ENCODE results near the gene CECR2.

CECR2 gene

GRCh38 chr22:17596226-17596625 lies 227.0 kb downstream of the CECR2 start:
- Histone ChIP-seq H3K4me1 (ENCODE audit: control insufficient read depth, low read length) (peaks cover 36% of the 10 kb centered on the region), H3K9me3 (ENCODE audit: control insufficient read depth, insufficient read depth, low read length) (no peaks in the 10 kb centered on the region), H3F3A (ENCODE audit: control insufficient read depth, insufficient read depth) (peaks cover 8% of the 10 kb centered on the region), H4K20me1 (ENCODE audit: control insufficient read depth, insufficient read depth, low read depth, low read length) (no peaks in the 10 kb centered on the region), H3K36me3 (ENCODE audit: control insufficient read depth, low read length) (peaks cover 77% of the 10 kb centered on the region), H3K4me2 (ENCODE audit: low read length) (no peak overlapping the region), H3K4me3 (ENCODE audit: low read length) (no peak overlapping the region), H3K27me3 (ENCODE audit: control insufficient read depth, low read length) (no peaks in the 10 kb centered on the region), H3K27ac (ENCODE audit: low read depth, low read length) (peak overlapping the region; percentile 89; the same call in 1 of the 2 replicates), H3K79me2 (ENCODE audit: control insufficient read depth, low read length) (peaks cover 16% of the 10 kb centered on the region), H3K9me2 (replicated peaks; ENCODE audit: control insufficient read depth, low read length) (no peaks in the 10 kb centered on the region)
- no peak for TF ChIP-seq EZH2phosphoT487 (IDR thresholded peaks at IDR 0.05; ENCODE audit: borderline replicate concordance, low read length)
- TF ChIP-seq CTCF (IDR thresholded peaks at IDR 0.05; ENCODE audit: low read depth, low read length, poor library complexity, severe bottlenecking), result no peak

GRCh38 chr22:17597217-17597616 lies 228.0 kb downstream of the CECR2 start:
- Histone ChIP-seq H3K27ac (ENCODE audit: low read depth, low read length) (no peak overlapping the region), H3K27me3 (ENCODE audit: control insufficient read depth, low read length) (no peaks in the 10 kb centered on the region), H3K4me2 (ENCODE audit: low read length) (no peak overlapping the region), H3K4me3 (ENCODE audit: low read length) (no peak overlapping the region), H4K20me1 (ENCODE audit: control insufficient read depth, insufficient read depth, low read depth, low read length) (no peaks in the 10 kb centered on the region), H3K4me1 (ENCODE audit: control insufficient read depth, low read length) (peaks cover 36% of the 10 kb centered on the region), H3K9me3 (ENCODE audit: control insufficient read depth, insufficient read depth, low read length) (no peaks in the 10 kb centered on the region), H3K79me2 (ENCODE audit: control insufficient read depth, low read length) (peaks cover 16% of the 10 kb centered on the region), H3K9me2 (replicated peaks; ENCODE audit: control insufficient read depth, low read length) (no peaks in the 10 kb centered on the region), H3K36me3 (ENCODE audit: control insufficient read depth, low read length) (peaks cover 68% of the 10 kb centered on the region), H3F3A (ENCODE audit: control insufficient read depth, insufficient read depth) (peaks cover 8% of the 10 kb centered on the region)
- TF ChIP-seq CTCF (IDR thresholded peaks at IDR 0.05; ENCODE audit: low read depth, low read length, poor library complexity, severe bottlenecking) (no peak), EZH2phosphoT487 (IDR thresholded peaks at IDR 0.05; ENCODE audit: borderline replicate concordance, low read length) (no peak)

GRCh38 chr22:17598318-17598717 lies 229.1 kb downstream of the CECR2 start:
- no peak for TF ChIP-seq EZH2phosphoT487 (IDR thresholded peaks at IDR 0.05; ENCODE audit: borderline replicate concordance, low read length)
- no peak for TF ChIP-seq CTCF (IDR thresholded peaks at IDR 0.05; ENCODE audit: low read depth, low read length, poor library complexity, severe bottlenecking)
- Histone ChIP-seq H3K36me3 (ENCODE audit: control insufficient read depth, low read length) (peaks cover 58% of the 10 kb centered on the region), H3K9me2 (replicated peaks; ENCODE audit: control insufficient read depth, low read length) (no peaks in the 10 kb centered on the region)

More at GRCh38 chr22:17598318-17598717, 229.1 kb downstream of the CECR2 start:
- Histone ChIP-seq H4K20me1 (ENCODE audit: control insufficient read depth, insufficient read depth, low read depth, low read length) (no peaks in the 10 kb centered on the region), H3K4me1 (ENCODE audit: control insufficient read depth, low read length) (peaks cover 30% of the 10 kb centered on the region), H3F3A (ENCODE audit: control insufficient read depth, insufficient read depth) (peaks cover 8% of the 10 kb centered on the region), H3K79me2 (ENCODE audit: control insufficient read depth, low read length) (peaks cover 13% of the 10 kb centered on the region), H3K27ac (ENCODE audit: low read depth, low read length) (no peak overlapping the region), H3K9me3 (ENCODE audit: control insufficient read depth, insufficient read depth, low read length) (no peaks in the 10 kb centered on the region), H3K4me3 (ENCODE audit: low read length) (no peak overlapping the region), H3K27me3 (ENCODE audit: control insufficient read depth, low read length) (no peaks in the 10 kb centered on the region), H3K4me2 (ENCODE audit: low read length) (no peak overlapping the region)

Data from DOHH2 (cell line).